Effector memory CD4-positive, alpha-beta T cell (primary cell): ENCODE data around the gene HSCB.
"Not testable (repeated sequence)": the region's sequence is repeated elsewhere in the genome, so short reads cannot be mapped to it uniquely, and the experiment has no call there.

Source experiments
- DNase-seq, 3 donors: peaks; one replicate each; pipeline ENCODE4 v3.0.0-alpha.2; 2020
- H3K27ac ChIP-seq: 2 replicates; pipeline ENCODE4 v1.7.0; 2013; ENCODE audit warnings: mild to moderate bottlenecking, low read length, moderate library complexity; ENCODE audit not compliant: insufficient read depth, poor library complexity, severe bottlenecking
- H3K27me3 ChIP-seq: replicated peaks from 2 replicates; pipeline ENCODE4 v1.7.0; 2013; ENCODE audit warnings: mild to moderate bottlenecking, low read length; ENCODE audit not compliant: insufficient read depth, control insufficient read depth, poor library complexity, severe bottlenecking
- H3K36me3 ChIP-seq: 2 replicates; pipeline ENCODE4 v1.7.0; 2013; ENCODE audit warnings: mild to moderate bottlenecking, low read length, moderate library complexity; ENCODE audit not compliant: control insufficient read depth, insufficient read depth
- H3K4me1 ChIP-seq: 2 replicates; pipeline ENCODE4 v1.7.0; 2013; ENCODE audit warnings: low read length, mild to moderate bottlenecking; ENCODE audit not compliant: control insufficient read depth, insufficient read depth, poor library complexity, severe bottlenecking
- H3K4me3 ChIP-seq: 2 replicates; pipeline ENCODE4 v1.7.0; 2013; ENCODE audit warnings: low read length, low read depth, mild to moderate bottlenecking; ENCODE audit not compliant: insufficient read depth, poor library complexity, severe bottlenecking
- H3K9me3 ChIP-seq: 2 replicates; pipeline ENCODE4 v1.7.0; 2013; ENCODE audit warnings: mild to moderate bottlenecking, low read length, moderate library complexity; ENCODE audit not compliant: control insufficient read depth
- total RNA-seq, 3 donors: gene quantifications; one replicate each; lab custom pipeline; 2026; lab: John Stamatoyannopoulos, UW

HSCB gene, protein sequence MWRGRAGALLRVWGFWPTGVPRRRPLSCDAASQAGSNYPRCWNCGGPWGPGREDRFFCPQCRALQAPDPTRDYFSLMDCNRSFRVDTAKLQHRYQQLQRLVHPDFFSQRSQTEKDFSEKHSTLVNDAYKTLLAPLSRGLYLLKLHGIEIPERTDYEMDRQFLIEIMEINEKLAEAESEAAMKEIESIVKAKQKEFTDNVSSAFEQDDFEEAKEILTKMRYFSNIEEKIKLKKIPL
- total RNA-seq = 4.1 to 4.7 (median 4.3) reads per million in 3 donors

DNA sequence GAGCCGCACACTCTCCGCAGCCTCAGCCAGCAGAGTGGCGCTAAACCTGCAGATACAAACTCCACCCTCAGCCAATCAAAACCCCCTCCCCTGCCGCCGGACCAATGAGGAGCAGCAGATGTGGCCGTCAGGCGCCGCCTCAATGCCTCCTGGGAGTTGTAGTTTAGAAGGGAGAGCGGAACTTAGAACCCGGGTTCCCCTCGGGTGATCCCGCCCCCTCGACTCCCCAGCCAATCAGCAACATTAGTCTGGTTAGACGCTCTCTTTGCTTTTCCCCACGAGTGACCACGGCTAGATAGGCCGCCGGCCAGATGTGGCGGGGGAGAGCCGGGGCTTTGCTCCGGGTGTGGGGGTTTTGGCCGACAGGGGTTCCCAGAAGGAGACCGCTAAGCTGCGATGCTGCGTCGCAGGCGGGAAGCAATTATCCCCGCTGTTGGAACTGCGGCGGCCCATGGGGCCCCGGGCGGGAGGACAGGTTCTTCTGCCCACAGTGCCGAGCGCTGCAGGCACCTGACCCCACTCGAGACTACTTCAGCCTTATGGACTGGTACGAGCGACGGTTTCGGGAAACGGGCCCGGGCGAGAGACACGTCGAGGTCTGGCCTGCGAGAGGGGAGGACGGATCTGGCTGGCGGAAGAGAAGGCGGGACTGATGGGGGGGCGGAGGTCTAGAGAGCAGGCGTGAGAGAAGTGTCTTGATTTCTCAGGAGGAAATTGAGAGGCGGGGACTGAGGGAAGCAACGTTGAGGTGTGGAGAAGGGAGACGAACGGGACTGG is at the start of gene HSCB, which contains the start of gene CHEK2:
HSCB (plus strand) TSS at position 255 of the 777 bp plus-strand sequence; CDS start at position 312, 57 bp downstream.
CHEK2 (minus strand) TSS at position 36 of the 777 bp plus-strand sequence. CDS start 7,099 bp downstream, outside the sequence.
- peaks cover 7% of the 10 kb centered on the region for H3K36me3 ChIP-seq
- peak within 1 kb of the TSS; percentile 85 for H3K4me3 ChIP-seq
- peak within 1 kb of the TSS; percentile 89 for H3K27ac ChIP-seq
- H3K27me3 ChIP-seq = no peaks in the 10 kb centered on the region
- DNase-seq = peak; percentile 91 to 96 (median 95)
- no peaks in the 10 kb centered on the region for H3K9me3 ChIP-seq
- H3K4me1 ChIP-seq = peaks cover 4% of the 10 kb centered on the region

DNA sequence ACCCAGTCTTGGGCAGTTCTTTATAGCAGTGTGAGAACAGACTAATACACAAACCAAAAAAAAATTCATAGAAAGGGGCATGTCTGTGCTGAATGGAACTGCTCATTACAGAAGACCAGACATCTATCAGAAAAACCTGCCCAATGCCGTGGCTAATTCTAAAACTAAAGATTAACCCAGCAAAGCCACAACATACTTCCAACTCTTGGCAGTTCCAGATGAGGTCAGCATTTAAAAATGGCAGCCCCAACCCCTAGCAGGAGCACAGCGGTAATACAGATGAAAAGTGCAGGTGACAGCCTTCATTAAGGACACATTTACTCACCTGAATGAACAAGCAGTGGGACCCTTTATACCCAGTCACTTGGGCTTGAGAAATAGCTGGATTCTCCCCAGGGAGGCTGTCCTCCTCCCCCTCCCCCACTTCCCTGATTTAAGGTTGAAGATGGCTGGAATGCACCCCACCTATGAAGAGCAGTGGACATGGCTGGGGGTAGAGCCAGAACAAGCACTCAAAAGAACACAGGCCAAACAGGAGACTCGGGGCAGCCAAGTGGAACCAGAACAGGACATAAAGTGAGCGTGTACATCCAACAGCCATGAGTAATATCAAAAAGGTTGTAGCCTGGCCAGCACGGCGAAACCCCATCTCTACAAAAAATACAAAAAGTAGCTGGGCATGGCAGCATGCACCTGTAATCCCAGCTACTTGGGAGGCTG is 48.6 kb upstream of the HSCB start:
- not testable (repeated sequence) for H3K27ac ChIP-seq, DNase-seq, H3K4me3 ChIP-seq, H3K27me3 ChIP-seq, H3K4me1 ChIP-seq, H3K9me3 ChIP-seq, H3K36me3 ChIP-seq

DNA sequence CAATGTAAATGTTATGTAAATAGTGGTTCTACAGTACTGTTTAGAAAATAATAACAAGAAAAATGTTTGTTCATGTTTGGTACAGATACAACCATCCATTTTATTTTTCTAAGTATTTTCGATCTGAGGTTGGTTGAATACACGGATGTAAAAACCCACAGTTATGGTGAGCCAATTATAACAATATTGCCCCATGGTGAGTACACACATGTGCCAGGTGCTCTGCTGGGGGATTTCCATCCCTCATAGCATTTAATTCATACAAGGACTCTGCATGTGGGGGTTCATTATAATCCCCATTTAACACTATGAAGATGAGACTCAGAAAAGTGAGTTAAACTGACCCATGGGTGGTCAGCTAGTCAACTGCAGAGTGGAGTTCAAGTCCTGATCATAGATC is 38.9 kb upstream of the HSCB start:
- Histone ChIP-seq H3K9me3 (no peaks in the 10 kb centered on the region), H3K27me3 (no peaks in the 10 kb centered on the region), H3K36me3 (no peaks in the 10 kb centered on the region), H3K4me1 (no peaks in the 10 kb centered on the region), H3K4me3 (no peak overlapping the region), H3K27ac (no peak overlapping the region)
- DNase-seq = no peak

DNA sequence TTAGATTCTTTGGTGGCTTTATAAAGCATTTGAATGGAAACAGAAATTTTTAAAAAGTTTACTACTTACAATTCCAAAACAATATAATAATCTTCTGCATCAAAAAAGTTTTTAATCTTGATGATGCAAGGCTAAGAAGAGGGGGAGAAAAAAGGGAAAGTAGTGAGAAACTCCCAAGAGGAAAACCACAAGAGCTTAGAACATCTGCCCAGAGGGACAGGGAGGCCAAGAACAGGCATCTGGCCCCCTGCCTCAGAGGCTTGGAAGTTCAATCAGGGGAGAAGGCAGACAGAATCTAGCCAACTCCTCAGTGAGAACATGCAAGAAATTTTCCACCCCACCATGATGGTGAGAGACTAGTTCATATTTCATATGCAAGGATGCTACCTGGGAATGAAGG is 38.4 kb upstream of the HSCB start:
- no peak for DNase-seq
- H3K9me3 ChIP-seq = no peaks in the 10 kb centered on the region
- no peaks in the 10 kb centered on the region for H3K4me1 ChIP-seq
- H3K27me3 ChIP-seq = no peaks in the 10 kb centered on the region
- no peak overlapping the region for H3K4me3 ChIP-seq
- no peak overlapping the region for H3K27ac ChIP-seq
- H3K36me3 ChIP-seq = no peaks in the 10 kb centered on the region

DNA sequence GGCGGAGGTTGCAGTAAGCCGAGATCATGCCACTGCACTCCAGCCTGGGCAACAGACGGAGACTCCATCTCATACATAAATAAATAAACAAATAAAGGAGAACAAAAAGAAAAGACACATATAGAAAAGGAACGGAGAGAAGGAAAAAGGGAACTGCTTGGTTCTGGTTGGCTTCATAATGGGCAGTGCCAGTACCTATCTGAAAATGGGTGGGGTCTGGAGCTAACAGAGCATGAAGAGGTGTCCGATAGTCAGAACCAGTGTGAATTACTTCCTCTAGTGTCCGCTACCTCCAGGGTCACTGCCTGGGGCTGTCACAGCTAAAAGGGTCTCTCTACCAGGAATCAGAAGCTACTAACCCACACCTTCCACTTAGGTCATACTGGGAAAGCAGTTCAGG is 35.0 kb upstream of the HSCB start:
- no peak for DNase-seq
- no peaks in the 10 kb centered on the region for H3K36me3 ChIP-seq
- no peaks in the 10 kb centered on the region for H3K27me3 ChIP-seq
- no peaks in the 10 kb centered on the region for H3K9me3 ChIP-seq
- H3K4me3 ChIP-seq = no peak overlapping the region
- no peaks in the 10 kb centered on the region for H3K4me1 ChIP-seq
- no peak overlapping the region for H3K27ac ChIP-seq

DNA sequence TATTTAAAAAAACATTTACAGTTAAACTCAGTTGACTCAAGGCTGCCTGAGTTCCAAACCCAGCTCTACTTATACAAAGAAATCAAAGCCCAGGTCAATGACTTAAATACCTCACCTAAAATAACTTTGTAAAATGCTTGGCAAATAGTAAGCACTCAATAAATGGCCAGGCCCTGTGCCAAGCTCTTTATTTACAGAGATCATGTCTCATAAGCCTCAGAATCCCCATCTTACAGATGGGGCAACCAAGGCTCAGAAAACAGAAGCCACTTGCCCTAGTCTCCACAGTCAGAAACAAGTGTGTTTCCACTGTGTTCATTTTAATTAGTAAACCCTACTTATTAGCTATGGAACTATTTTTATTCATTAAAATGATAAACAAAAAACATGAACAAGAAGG is 31.7 kb upstream of the HSCB start:
- H3K4me1 ChIP-seq = no peaks in the 10 kb centered on the region
- no peak overlapping the region for H3K27ac ChIP-seq
- no peaks in the 10 kb centered on the region for H3K9me3 ChIP-seq
- no peaks in the 10 kb centered on the region for H3K27me3 ChIP-seq
- H3K36me3 ChIP-seq = no peaks in the 10 kb centered on the region
- DNase-seq = no peak
- H3K4me3 ChIP-seq = no peak overlapping the region

DNA sequence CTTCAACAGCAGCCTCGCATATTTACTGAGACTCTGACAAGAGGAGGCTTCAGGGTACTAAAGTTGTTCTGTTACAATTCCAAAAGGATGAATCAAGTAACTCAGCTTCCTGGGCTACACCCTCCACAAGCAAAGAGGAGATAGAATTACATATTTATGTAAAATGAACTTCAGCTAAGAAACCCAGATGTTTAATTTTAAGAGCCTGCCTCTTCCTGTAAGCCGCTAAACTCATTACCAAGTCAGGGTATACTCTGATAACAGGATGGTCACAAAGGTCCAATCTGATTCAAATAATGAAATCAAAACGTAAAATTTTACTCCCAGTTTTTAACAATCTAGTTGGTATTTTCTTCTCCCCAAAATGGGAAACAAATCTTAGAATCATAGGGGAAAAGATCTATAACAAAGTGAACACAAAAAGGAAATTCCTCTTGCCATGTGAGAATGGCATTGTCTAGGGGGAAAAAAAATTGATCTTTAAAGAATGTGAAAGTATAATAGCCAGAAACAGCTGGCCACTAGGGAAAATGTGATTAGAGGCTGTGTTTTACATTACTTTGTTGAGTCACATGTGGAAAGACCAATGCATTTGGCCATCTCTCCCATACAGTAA is 31.2 kb upstream of the HSCB start:
- Histone ChIP-seq H3K4me1 (no peaks in the 10 kb centered on the region), H3K27me3 (no peaks in the 10 kb centered on the region), H3K9me3 (no peaks in the 10 kb centered on the region), H3K27ac (no peak overlapping the region), H3K36me3 (no peaks in the 10 kb centered on the region), H3K4me3 (no peak overlapping the region)
- no peak for DNase-seq

DNA sequence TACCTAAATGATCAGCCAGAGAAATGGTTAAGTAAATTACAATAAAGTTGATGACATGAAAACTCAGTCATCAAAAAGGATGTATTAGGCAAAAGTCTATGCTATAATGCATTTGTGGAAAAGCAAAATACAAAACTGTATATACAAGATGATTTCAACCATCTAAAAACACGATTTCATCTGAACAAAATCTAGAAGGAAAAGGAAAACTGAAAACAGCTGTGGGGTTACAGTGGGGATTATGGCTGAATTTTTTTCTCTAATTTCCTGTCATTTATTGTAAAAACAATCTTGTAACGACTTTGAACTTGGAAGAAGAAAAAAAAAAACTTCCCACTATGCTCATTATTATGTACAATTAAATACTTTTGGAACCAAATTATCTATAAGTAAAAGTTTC is 30.5 kb upstream of the HSCB start:
- Histone ChIP-seq H3K9me3 (no peaks in the 10 kb centered on the region), H3K36me3 (no peaks in the 10 kb centered on the region), H3K27ac (no peak overlapping the region), H3K27me3 (no peaks in the 10 kb centered on the region), H3K4me3 (no peak overlapping the region), H3K4me1 (no peaks in the 10 kb centered on the region)
- DNase-seq = no peak

DNA sequence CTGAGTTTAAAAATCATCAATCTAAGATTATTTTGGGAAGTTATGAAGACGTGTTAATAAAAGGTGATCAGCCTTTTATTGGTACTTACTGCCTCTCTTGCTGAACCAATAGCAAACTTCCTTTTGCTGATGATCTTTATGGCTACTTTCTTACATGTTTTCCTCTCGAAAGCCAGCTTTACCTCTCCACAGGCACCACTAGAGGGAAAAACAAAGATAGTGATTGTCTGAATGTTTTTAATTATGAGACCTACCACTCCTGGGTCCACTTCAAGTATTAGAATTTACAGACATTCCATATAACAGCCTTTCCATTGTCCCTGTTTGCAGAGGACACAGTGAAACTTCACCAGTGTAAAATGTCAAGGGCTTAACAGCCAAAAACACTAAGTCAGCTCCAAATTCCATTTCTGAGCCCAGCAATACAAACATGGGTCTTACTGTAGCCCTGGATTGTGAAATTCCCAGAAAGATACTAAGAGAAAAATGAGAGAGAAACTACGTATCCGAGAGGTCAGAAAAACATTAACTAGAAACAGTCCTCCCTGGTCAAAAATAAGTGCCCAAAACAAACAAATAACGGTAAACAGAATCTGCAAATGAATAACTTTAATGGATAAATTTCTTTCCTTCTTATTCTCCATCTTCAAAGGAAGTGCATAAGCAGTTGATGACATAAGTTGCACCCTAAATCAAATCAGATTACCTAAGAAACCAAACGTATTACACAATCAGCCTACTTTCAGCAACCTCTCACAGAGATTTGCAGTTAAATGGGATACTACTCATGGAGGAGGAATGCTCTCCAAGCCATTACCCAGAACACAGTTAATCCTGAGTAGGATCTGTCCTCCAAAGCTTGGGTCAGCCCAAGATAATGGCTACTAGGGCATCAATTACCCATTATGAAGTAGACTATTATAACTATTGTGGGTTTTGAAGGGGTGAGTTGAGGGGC is 29.7 kb upstream of the HSCB start:
- Histone ChIP-seq H3K4me1 (no peaks in the 10 kb centered on the region), H3K36me3 (no peaks in the 10 kb centered on the region), H3K4me3 (no peak overlapping the region), H3K27me3 (no peaks in the 10 kb centered on the region), H3K27ac (no peak overlapping the region), H3K9me3 (no peaks in the 10 kb centered on the region)
- DNase-seq = no peak
